Kidney (tissue), 14 donors: ENCODE results near the gene ZNF384. TPM values are rescaled to one million over a fixed set of nuclear protein-coding genes. Genes with fewer than 3 reads are reported as not detected.

ENCODE experiments used
- DNase-seq, 5 donors: peaks; one replicate each; pipeline ENCODE4 v3.0.0-alpha.2; 2013 to 2020
- FAIRE-seq: peaks from 2 replicates; lab custom pipeline; 2012; peaks lifted over from hg19 to GRCh38; lab: Jason Lieb, UNC
- H3K27ac ChIP-seq, 2 donors: one replicate each; pipeline ENCODE4 v1.7.0; 2013; ENCODE audit warnings: low read depth in 2 of 2, low read length in 2 of 2, inconsistent platforms in 1 of 2
- H3K27me3 ChIP-seq: one replicate; pipeline ENCODE4 v1.7.1; 2013; ENCODE audit warnings: low read length, inconsistent platforms; ENCODE audit not compliant: control insufficient read depth, insufficient read depth
- H3K36me3 ChIP-seq, 3 donors: one replicate each; pipeline versions ENCODE4 v1.7.0 to v1.7.1; 2013; ENCODE audit warnings: low read length in 3 of 3, control low read depth in 1 of 3, inconsistent platforms in 1 of 3; ENCODE audit not compliant: insufficient read depth in 3 of 3, control insufficient read depth in 2 of 3
- H3K4me1 ChIP-seq, 3 donors: one replicate each; pipeline versions ENCODE4 v1.7.0 to v1.7.1; 2013; ENCODE audit warnings: low read length in 3 of 3, inconsistent platforms in 1 of 3, low read depth in 1 of 3; ENCODE audit not compliant: control insufficient read depth in 2 of 3, insufficient read depth in 2 of 3
- H3K4me3 ChIP-seq, 3 donors: one replicate each; pipeline versions ENCODE4 v1.7.0 to v1.8.1; 2013; ENCODE audit warnings: low read length in 3 of 3, control low read depth in 1 of 3, inconsistent platforms in 1 of 3
- H3K9ac ChIP-seq, 3 donors: one replicate each; pipeline versions ENCODE4 v1.7.0 to v1.7.1; 2013; ENCODE audit warnings: low read length in 3 of 3, control low read depth in 1 of 3, inconsistent platforms in 1 of 3
- H3K9me3 ChIP-seq, 3 donors: one replicate each; pipeline versions ENCODE4 v1.7.0 to v1.7.1; 2013; ENCODE audit warnings: low read length in 3 of 3, control low read depth in 1 of 3, inconsistent platforms in 1 of 3; ENCODE audit not compliant: control insufficient read depth in 2 of 3, insufficient read depth in 1 of 3
- CTCF ChIP-seq: IDR thresholded peaks from 3 replicates; pipeline ENCODE4 v1.5.1; 2012; ENCODE audit warnings: mild to moderate bottlenecking, moderate library complexity, borderline replicate concordance; ENCODE audit not compliant: insufficient read depth; ENCODE audit errors: extremely low read depth
- intact Hi-C: fragments of 100-400 bp; cut with DNase I; formaldehyde crosslinking; loops from one replicate; pipeline ENCODE4 v1.11.1; 2022
- polyA plus RNA-seq: library from polyadenylated mRNA; stranded (reverse); fragments of 350-450 nt; fragmentation: Illumina TruSeq; extraction: RNeasy Lipid Tissue Mini Kit (QIAGEN cat#74804); gene quantifications from one replicate; pipeline ENCODE4 v1.2.3, GENCODE V29; 2014; ENCODE audit warnings: low read depth, low replicate concordance; ENCODE audit not compliant: insufficient read depth
- total RNA-seq: library from RNA; stranded (reverse); fragmentation: NEBNext Ultra II Directional; extraction: Animal tissue kit (Norgen Biotek cat#: 25700); gene quantifications from one replicate; pipeline ENCODE4 v1.2.1, GENCODE V29; 2021
- donor health status: control.
- donor health status: control.
- donor health status: control.
- donor health status: control.
- donor health status: control.
- donor health status: DM: yes; HTN: yes; CAD: no.
- donor health status: Normal renal cell carcinoma (clear cell type).

ZNF384 gene
- total and polyA plus RNA-seq, 2 donors from 2014 or later: 19.7 to 51.6 TPM

GRCh38 chr12:6734506-6735387 lies 45.6 kb upstream of the ZNF384 start:
- H3K4me1 ChIP-seq: peaks cover 0 to 3% (median 0%) of the 10 kb centered on the region in 3 donors
- H3K9me3 ChIP-seq: no peaks in the 10 kb centered on the region
- peaks cover 7 to 18% (median 15%) of the 10 kb centered on the region in 3 donors for H3K36me3 ChIP-seq
- no peak for TF ChIP-seq CTCF
- DNase-seq (peak in 1 of 5 donors; percentile 22), FAIRE-seq (no peak)
- no peak overlapping the region for H3K4me3 ChIP-seq
- H3K27me3 ChIP-seq: no peaks in the 10 kb centered on the region
- no peak overlapping the region for H3K27ac ChIP-seq
- intact Hi-C loops: no loop called here
- no peak overlapping the region for H3K9ac ChIP-seq

GRCh38 chr12:6730169-6730568 lies 41.0 kb upstream of the ZNF384 start:
- H3K4me1 ChIP-seq: no peaks in the 10 kb centered on the region
- no peak overlapping the region for H3K9ac ChIP-seq
- no peak for FAIRE-seq
- no peak for TF ChIP-seq CTCF
- H3K9me3 ChIP-seq: no peaks in the 10 kb centered on the region
- intact Hi-C loops: no loop called here
- H3K27ac ChIP-seq: no peak overlapping the region
- H3K27me3 ChIP-seq: no peaks in the 10 kb centered on the region
- peaks cover 11 to 33% (median 27%) of the 10 kb centered on the region in 3 donors for H3K36me3 ChIP-seq
- H3K4me3 ChIP-seq: no peak overlapping the region
- DNase-seq: peak in 1 of 5 donors; percentile 14

- H3K4me1 ChIP-seq: peaks cover 0 to 7% (median 4%) of the 10 kb centered on the region in 3 donors
- no peaks in the 10 kb centered on the region for H3K9me3 ChIP-seq
- intact Hi-C loops: no loop called here
- peaks cover 11 to 33% (median 27%) of the 10 kb centered on the region in 3 donors for H3K36me3 ChIP-seq
- H3K27me3 ChIP-seq: no peaks in the 10 kb centered on the region
- no peak overlapping the region for H3K4me3 ChIP-seq
- no peak overlapping the region for H3K27ac ChIP-seq
- FAIRE-seq (no peak), DNase-seq (peak in 1 of 5 donors; percentile 51)
- TF ChIP-seq CTCF: no peak
- no peak overlapping the region for H3K9ac ChIP-seq
Measured at GRCh38 chr12:6729186-6729585, 40.0 kb upstream of the ZNF384 start.
